Nephron progenitor cell (in vitro differentiated cells): ENCODE results near the gene SULT1A3.
"Not testable (repeated sequence)": the region's sequence is repeated elsewhere in the genome, so short reads cannot be mapped to it uniquely, and the experiment has no call there.

Experiments
- DNase-seq: peaks from one replicate; pipeline ENCODE4 v3.0.0; 2021
- H3K27ac Mint-ChIP-seq: 2 replicates; pipeline ENCODE4 v1.8.0; 2021; ENCODE audit warnings: mild to moderate bottlenecking, moderate library complexity, mixed read lengths
- H3K27me3 Mint-ChIP-seq: 2 replicates; pipeline ENCODE4 v1.8.0; 2021; ENCODE audit warnings: mild to moderate bottlenecking, low read depth, mixed read lengths; ENCODE audit not compliant: poor library complexity
- H3K36me3 Mint-ChIP-seq: 2 replicates; pipeline ENCODE4 v1.8.0; 2021; ENCODE audit warnings: low read depth, mixed read lengths
- H3K4me1 Mint-ChIP-seq: 2 replicates; pipeline ENCODE4 v1.8.0; 2021; ENCODE audit warnings: mixed read lengths
- H3K4me3 Mint-ChIP-seq: 2 replicates; pipeline ENCODE4 v1.8.0; 2021; ENCODE audit warnings: mild to moderate bottlenecking, moderate library complexity, mixed read lengths
- H3K9me3 Mint-ChIP-seq: 2 replicates; pipeline ENCODE4 v1.8.0; 2021; ENCODE audit warnings: mild to moderate bottlenecking, moderate library complexity, mixed read lengths
- CTCF ChIP-seq: fragments of 200-600 bp; sonication (generic); IDR thresholded peaks from 2 replicates; pipeline ENCODE4 v1.5.0; 2021; ENCODE audit warnings: antibody characterized with exemption

The SULT1A3 gene

GRCh38 chr16:30166202-30166902, 32.7 kb upstream of the SULT1A3 start:
- no peak overlapping the region for H3K4me3 Mint-ChIP-seq
- peaks cover 5% of the 10 kb centered on the region for H3K36me3 Mint-ChIP-seq
- peaks cover 14% of the 10 kb centered on the region for H3K9me3 Mint-ChIP-seq
- no peak overlapping the region for H3K27ac Mint-ChIP-seq
- H3K27me3 Mint-ChIP-seq: peaks cover 24% of the 10 kb centered on the region
- H3K4me1 Mint-ChIP-seq: no peaks in the 10 kb centered on the region
- no peak for DNase-seq
- no peak for TF ChIP-seq CTCF

- peaks cover 31% of the 10 kb centered on the region for H3K27me3 Mint-ChIP-seq
- H3K27ac Mint-ChIP-seq, H3K4me3 Mint-ChIP-seq, H3K36me3 Mint-ChIP-seq, DNase-seq, H3K4me1 Mint-ChIP-seq: not testable (repeated sequence)
- H3K9me3 Mint-ChIP-seq: peaks cover 22% of the 10 kb centered on the region
Measured at GRCh38 chr16:30168746-30169145, 30.3 kb upstream of the SULT1A3 start.

DNA sequence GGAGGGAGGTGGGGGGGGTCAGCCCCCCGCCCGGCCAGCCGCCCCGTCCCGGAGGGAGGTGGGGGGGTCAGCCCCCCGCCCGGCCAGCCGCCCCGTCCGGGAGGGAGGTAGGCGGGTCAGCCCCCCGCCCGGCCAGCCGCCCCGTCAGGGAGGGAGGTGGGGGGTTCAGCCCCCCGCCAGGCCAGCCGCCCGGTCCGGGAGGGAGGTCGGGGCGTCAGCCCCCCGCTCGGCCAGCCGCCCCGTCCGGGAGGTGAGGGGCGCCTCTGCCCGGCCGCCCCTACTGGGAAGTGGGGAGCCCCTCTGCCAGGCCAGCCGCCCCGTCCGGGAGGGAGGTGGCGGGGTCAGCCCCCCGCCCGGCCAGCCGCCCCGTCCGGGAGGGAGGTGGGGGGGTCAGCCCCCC, 29.6 kb upstream of the SULT1A3 start:
- not testable (repeated sequence) for H3K36me3 Mint-ChIP-seq, H3K4me1 Mint-ChIP-seq, H3K4me3 Mint-ChIP-seq, DNase-seq, H3K27ac Mint-ChIP-seq
- H3K27me3 Mint-ChIP-seq: peaks cover 32% of the 10 kb centered on the region
- peaks cover 22% of the 10 kb centered on the region for H3K9me3 Mint-ChIP-seq

GRCh38 chr16:30170145-30170544, 28.9 kb upstream of the SULT1A3 start:
- H3K4me1 Mint-ChIP-seq, DNase-seq, H3K36me3 Mint-ChIP-seq, H3K4me3 Mint-ChIP-seq, H3K27ac Mint-ChIP-seq: not testable (repeated sequence)
- peaks cover 22% of the 10 kb centered on the region for H3K9me3 Mint-ChIP-seq
- peaks cover 28% of the 10 kb centered on the region for H3K27me3 Mint-ChIP-seq

DNA sequence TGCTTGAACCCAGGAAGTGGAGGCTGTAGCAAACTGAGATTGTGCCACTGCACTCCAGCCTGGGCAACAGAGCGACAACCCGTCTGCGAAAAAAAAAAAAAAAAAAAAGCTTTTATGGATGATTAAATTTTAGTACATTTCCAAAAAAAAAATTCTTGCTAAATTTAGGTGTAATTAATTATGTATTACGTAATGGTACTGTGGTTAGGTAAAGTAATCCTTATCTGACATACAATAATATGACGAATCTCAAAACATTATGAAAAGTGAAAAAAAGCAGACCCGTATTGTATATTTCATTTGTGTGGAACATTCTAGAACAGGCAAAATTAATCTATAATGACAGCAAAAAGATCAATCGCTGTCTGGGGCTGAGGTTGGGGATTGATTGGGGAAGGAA, 26.0 kb upstream of the SULT1A3 start:
- Mint-ChIP-seq H3K27ac (no peak overlapping the region), H3K4me3 (no peak overlapping the region), H3K9me3 (peaks cover 16% of the 10 kb centered on the region), H3K36me3 (peaks cover 4% of the 10 kb centered on the region), H3K27me3 (peaks cover 14% of the 10 kb centered on the region), H3K4me1 (no peaks in the 10 kb centered on the region)
- no peak for DNase-seq
- TF ChIP-seq CTCF: no peak

GRCh38 chr16:30176876-30177275, 22.2 kb upstream of the SULT1A3 start:
- not testable (repeated sequence) for H3K9me3 Mint-ChIP-seq, H3K4me3 Mint-ChIP-seq, H3K4me1 Mint-ChIP-seq, H3K27ac Mint-ChIP-seq, H3K36me3 Mint-ChIP-seq, DNase-seq
- H3K27me3 Mint-ChIP-seq: peaks cover 34% of the 10 kb centered on the region

DNA sequence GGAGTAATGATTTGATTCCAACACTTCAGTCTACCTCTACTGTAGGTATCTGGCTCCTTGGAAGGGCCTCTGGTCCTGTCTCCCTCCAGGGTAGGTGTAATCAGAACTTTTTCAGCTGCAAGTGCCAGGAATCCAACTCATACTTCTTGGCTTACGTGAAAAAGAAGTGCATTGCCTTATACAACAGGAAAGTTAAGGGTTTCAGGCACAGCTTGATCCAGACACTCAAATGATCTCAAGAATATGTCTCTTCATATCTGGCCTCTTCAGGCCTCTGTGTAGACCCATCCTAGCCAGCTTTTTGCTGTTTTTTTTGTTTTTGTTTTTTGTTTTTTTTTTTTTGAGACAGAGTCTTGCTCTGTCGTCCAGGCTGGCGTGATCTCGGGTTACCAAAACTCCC, 19.9 kb upstream of the SULT1A3 start:
- Mint-ChIP-seq H3K4me1 (peaks cover 1% of the 10 kb centered on the region), H3K36me3 (no peaks in the 10 kb centered on the region), H3K4me3 (no peak overlapping the region), H3K9me3 (no peaks in the 10 kb centered on the region), H3K27ac (no peak overlapping the region), H3K27me3 (peaks cover 29% of the 10 kb centered on the region)
- no peak for DNase-seq
- no peak for TF ChIP-seq CTCF

GRCh38 chr16:30179931-30180330, 19.1 kb upstream of the SULT1A3 start:
- TF ChIP-seq CTCF: no peak
- H3K4me3 Mint-ChIP-seq: no peak overlapping the region
- H3K4me1 Mint-ChIP-seq: peaks cover 9% of the 10 kb centered on the region
- H3K36me3 Mint-ChIP-seq: no peaks in the 10 kb centered on the region
- H3K27me3 Mint-ChIP-seq: peaks cover 29% of the 10 kb centered on the region
- H3K27ac Mint-ChIP-seq: no peak overlapping the region
- H3K9me3 Mint-ChIP-seq: no peaks in the 10 kb centered on the region
- DNase-seq: no peak
